Heart left ventricle (tissue), 13 donors: ENCODE measurements around the gene MFNG.

Experiments
- POLR2A ChIP-seq, 2 donors: fragments of 450-650 bp; IDR thresholded peaks; one replicate each; pipeline ENCODE4 v1.6.1; 2017; ENCODE audit warnings: antibody characterized with exemption in 2 of 2, mild to moderate bottlenecking in 2 of 2, moderate library complexity in 2 of 2
- TF ChIP-seq, protein P1 (sequence below), 12 donors: fragments of 200-600 bp; sonication (generic) in 4 of 12; IDR thresholded peaks; one replicate each; pipeline versions ENCODE4 v1.5.0 to v1.8.0; 2018 to 2022; ENCODE audit warnings: antibody characterized with exemption in 12 of 12, mild to moderate bottlenecking in 5 of 12
- donor health status: ischemic (EF 13 %, LVEDD 7.1; RV severe dilation, severe dysfunction).
- donor health status: DM: no; HTN: yes; CAD: no.
- donor health status: DM: no; HTN: no; CAD: no.
- donor health status: ischemic (EF 25% LVEDD 6.9; RV normal size, moderate dysfunction).
- donor health status: ischemic (EF 25% LVEDD 5.7; RV mildly dilated, moderate dysfunction).
- donor health status: ischemic (EF 35%, LVEDD 5.7; RV mildly dilated, moderate dysfunction).
- donor health status: nonischemic (EF 11% LVEDD 7.7; RV severe dilation, severe dysfunction).
- donor health status: DM: yes; HTN: yes; CAD: no.
- donor health status: PGD.
- donor health status: ischemic (EF 29% LVEDD 5.4; RV normal size, mild dysfunction).
- donor health status: nonischemic (EF 23%, LVEDD 6.1; RV moderate dilation, normal function).

DNA sequence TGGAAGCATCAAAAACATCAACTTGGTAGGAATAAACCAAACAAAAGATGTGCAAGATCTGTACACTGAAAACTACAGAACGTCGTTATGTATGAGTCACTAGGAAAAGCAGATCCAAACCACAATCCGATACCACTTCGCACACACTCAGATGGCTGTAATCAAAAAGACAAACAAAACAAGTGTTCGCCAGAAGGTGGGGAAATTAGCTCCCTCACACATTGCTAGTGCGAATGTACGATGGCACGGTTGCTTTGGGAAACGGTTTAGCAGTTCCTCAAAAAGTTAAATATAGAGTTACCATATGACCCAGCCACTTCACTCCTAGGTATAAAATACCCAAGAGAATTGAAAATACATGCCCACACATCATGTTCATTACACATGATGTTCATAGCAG lies 47.8 kb upstream of the MFNG start:
- TF ChIP-seq POLR2A (IDR thresholded peaks at IDR 0.05) = no peak
- TF ChIP-seq, protein P1, sequence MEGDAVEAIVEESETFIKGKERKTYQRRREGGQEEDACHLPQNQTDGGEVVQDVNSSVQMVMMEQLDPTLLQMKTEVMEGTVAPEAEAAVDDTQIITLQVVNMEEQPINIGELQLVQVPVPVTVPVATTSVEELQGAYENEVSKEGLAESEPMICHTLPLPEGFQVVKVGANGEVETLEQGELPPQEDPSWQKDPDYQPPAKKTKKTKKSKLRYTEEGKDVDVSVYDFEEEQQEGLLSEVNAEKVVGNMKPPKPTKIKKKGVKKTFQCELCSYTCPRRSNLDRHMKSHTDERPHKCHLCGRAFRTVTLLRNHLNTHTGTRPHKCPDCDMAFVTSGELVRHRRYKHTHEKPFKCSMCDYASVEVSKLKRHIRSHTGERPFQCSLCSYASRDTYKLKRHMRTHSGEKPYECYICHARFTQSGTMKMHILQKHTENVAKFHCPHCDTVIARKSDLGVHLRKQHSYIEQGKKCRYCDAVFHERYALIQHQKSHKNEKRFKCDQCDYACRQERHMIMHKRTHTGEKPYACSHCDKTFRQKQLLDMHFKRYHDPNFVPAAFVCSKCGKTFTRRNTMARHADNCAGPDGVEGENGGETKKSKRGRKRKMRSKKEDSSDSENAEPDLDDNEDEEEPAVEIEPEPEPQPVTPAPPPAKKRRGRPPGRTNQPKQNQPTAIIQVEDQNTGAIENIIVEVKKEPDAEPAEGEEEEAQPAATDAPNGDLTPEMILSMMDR (IDR thresholded peaks at IDR 0.05) = no peak
